Heart left ventricle (tissue), 16 donors: ENCODE data around the gene PRPF18. TPM values are rescaled to one million over a fixed set of nuclear protein-coding genes. Genes with fewer than 3 reads are reported as not detected.
A peak's percentile ranks its signal among the peaks of the same experiment; 100 is the strongest.

Experiments
- ATAC-seq, 4 donors: fragments of 200-7000 bp; cut with Tn5 transposase; one replicate each; pipeline ENCODE4 v1.9.1; 2020 to 2022; ENCODE audit warnings: moderate library complexity in 4 of 4, mild to moderate bottlenecking in 3 of 4, moderate number of reproducible peaks in 1 of 4
- DNase-seq, 5 donors: peaks; one replicate each; pipeline ENCODE4 v3.0.0-alpha.2; 2020
- H3K27ac ChIP-seq, 12 donors: fragments of 200-600 bp; sonication (generic) in 4 of 12; one replicate each; pipeline versions ENCODE4 v1.5.0 to v1.8.0; 2016 to 2022; ENCODE audit warnings: mild to moderate bottlenecking in 2 of 12
- H3K27me3 ChIP-seq, 9 donors: fragments of 200-600 bp; sonication (generic) in 2 of 9; one replicate each; pipeline versions ENCODE4 v1.5.1 to v1.8.0; 2016 to 2022; ENCODE audit warnings: mild to moderate bottlenecking in 3 of 9
- H3K36me3 ChIP-seq, 9 donors: fragments of 200-600 bp; sonication (generic) in 2 of 9; one replicate each; pipeline versions ENCODE4 v1.5.0 to v1.8.0; 2018 to 2022; ENCODE audit warnings: mild to moderate bottlenecking in 2 of 9
- H3K4me1 ChIP-seq, 12 donors: fragments of 200-600 bp; sonication (generic) in 4 of 12; one replicate each; pipeline versions ENCODE4 v1.5.0 to v1.8.0; 2016 to 2022; ENCODE audit warnings: mild to moderate bottlenecking in 3 of 12
- H3K4me3 ChIP-seq, 12 donors: fragments of 200-600 bp; sonication (generic) in 4 of 12; one replicate each; pipeline versions ENCODE4 v1.5.0 to v1.8.0; 2017 to 2022; ENCODE audit warnings: mild to moderate bottlenecking in 9 of 12, moderate library complexity in 4 of 12
- H3K9me3 ChIP-seq, 12 donors: fragments of 200-600 bp; sonication (generic) in 4 of 12; one replicate each; pipeline versions ENCODE4 v1.5.0 to v1.8.0; 2016 to 2022; ENCODE audit warnings: mild to moderate bottlenecking in 1 of 12
- POLR2A ChIP-seq, 2 donors: fragments of 450-650 bp; IDR thresholded peaks; one replicate each; pipeline ENCODE4 v1.6.1; 2017; ENCODE audit warnings: antibody characterized with exemption in 2 of 2, mild to moderate bottlenecking in 2 of 2, moderate library complexity in 2 of 2
- WGBS, 4 donors: extraction: QIAGEN DNeasy Blood & Tissue Kit in 2 of 4; methylation state at CpG; one replicate each; pipeline versions ENCODE4 v1.1.5 to v1.1.7; 2013 to 2018; 5-methylcytosine and 5-hydroxymethylcytosine counted together
- intact Hi-C, 10 donors: fragments of 100-400 bp; cut with DNase I; formaldehyde crosslinking; loops; one replicate each; pipeline versions ENCODE4 v1.11.1 to v1.14.2; 2022
- polyA plus RNA-seq, 2 donors: library from polyadenylated mRNA; stranded (reverse); fragments of 200-250 nt; gene quantifications; one replicate each; pipeline ENCODE4 v1.2.3, GENCODE V29; 2013
- total RNA-seq, 9 donors: library from RNA; depleted of rRNA in 2 of 9; stranded (reverse); fragments of >200 nt in 2 of 9; fragmentation: NEBNext Ultra II Directional in 3 of 9; extraction: Animal tissue kit (Norgen Biotek cat#: 25700) in 3 of 9; gene quantifications; one replicate each; pipeline versions ENCODE4 v1.1.0 to v1.2.4, GENCODE V29; 2016 to 2023
- TF ChIP-seq, protein P1 (sequence below), 12 donors: fragments of 200-600 bp; sonication (generic) in 4 of 12; IDR thresholded peaks; one replicate each; pipeline versions ENCODE4 v1.5.0 to v1.8.0; 2018 to 2022; ENCODE audit warnings: antibody characterized with exemption in 12 of 12, mild to moderate bottlenecking in 5 of 12
- donor health status: ischemic (EF 13 %, LVEDD 7.1; RV severe dilation, severe dysfunction).
- donor health status: healthy with polysubstance abuse.
- donor health status: DM: no; HTN: yes; CAD: no.
- donor health status: DM: no; HTN: no; CAD: no.
- donor health status: ischemic (EF 25% LVEDD 6.9; RV normal size, moderate dysfunction).
- donor health status: ischemic (EF 25% LVEDD 5.7; RV mildly dilated, moderate dysfunction).
- donor health status: healthy.
- donor health status: DM: yes; HTN: yes; CAD: no.
- donor health status: ischemic (EF 35%, LVEDD 5.7; RV mildly dilated, moderate dysfunction).
- donor health status: nonischemic (EF 11% LVEDD 7.7; RV severe dilation, severe dysfunction).
- donor health status: DM: yes; HTN: yes; CAD: no.
- donor health status: PGD.
- donor health status: ischemic (EF 29% LVEDD 5.4; RV normal size, mild dysfunction).
- donor health status: nonischemic (EF 23%, LVEDD 6.1; RV moderate dilation, normal function).

The PRPF18 gene
- total and polyA plus RNA-seq, 11 donors, result 8.9 to 19.1 (median 14.7) TPM

DNA sequence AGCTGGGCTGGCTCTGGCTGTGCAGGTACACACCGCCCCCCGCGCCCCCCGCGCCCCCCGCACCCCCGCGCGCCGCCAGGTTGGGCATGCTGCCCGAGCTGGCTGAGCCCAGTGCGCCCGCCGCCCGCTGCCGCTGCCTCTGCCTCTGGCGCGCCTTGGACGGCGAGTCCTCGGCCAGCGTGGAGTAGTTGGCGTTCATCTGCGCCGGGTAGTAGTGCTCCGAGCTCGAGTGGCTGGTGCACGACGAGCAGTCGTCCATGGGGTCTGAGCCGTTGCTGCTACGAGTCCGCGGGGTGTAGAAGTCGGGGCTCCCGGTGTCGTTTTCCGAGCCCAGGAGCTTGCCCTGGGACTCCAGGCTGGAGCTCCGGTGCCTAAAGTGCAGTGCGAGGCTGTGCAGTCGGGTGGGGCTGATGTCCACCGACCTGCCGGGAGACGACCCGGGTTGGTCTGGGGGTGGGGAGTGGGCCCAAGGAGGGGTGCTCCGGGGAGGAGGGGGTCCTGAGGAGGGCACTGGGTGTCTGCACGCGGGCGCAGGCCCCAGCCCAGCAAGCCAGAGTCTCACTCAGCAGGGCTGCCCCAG, 70.4 kb downstream of the PRPF18 start:
- Histone ChIP-seq H3K27me3 (no peaks in the 10 kb centered on the region), H3K27ac (no peak overlapping the region), H3K36me3 (peaks cover 0 to 95% (median 82%) of the 10 kb centered on the region in 9 donors), H3K4me1 (peaks cover 0 to 28% (median 22%) of the 10 kb centered on the region in 12 donors), H3K9me3 (no peaks in the 10 kb centered on the region), H3K4me3 (no peak overlapping the region)
- TF ChIP-seq, protein P1, sequence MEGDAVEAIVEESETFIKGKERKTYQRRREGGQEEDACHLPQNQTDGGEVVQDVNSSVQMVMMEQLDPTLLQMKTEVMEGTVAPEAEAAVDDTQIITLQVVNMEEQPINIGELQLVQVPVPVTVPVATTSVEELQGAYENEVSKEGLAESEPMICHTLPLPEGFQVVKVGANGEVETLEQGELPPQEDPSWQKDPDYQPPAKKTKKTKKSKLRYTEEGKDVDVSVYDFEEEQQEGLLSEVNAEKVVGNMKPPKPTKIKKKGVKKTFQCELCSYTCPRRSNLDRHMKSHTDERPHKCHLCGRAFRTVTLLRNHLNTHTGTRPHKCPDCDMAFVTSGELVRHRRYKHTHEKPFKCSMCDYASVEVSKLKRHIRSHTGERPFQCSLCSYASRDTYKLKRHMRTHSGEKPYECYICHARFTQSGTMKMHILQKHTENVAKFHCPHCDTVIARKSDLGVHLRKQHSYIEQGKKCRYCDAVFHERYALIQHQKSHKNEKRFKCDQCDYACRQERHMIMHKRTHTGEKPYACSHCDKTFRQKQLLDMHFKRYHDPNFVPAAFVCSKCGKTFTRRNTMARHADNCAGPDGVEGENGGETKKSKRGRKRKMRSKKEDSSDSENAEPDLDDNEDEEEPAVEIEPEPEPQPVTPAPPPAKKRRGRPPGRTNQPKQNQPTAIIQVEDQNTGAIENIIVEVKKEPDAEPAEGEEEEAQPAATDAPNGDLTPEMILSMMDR (IDR thresholded peaks at IDR 0.05), result no peak
- no peak for TF ChIP-seq POLR2A (IDR thresholded peaks at IDR 0.05)
- DNase-seq (no peak), ATAC-seq (no peak)
- intact Hi-C loops, result loop anchor here in 1 of 10 donors (10.0 kb wide), 1 partner anchor 438 kb away; no protein-coding TSS in a partner anchor
- 88 to 94% (median 91%) methylated on average over 9 to 49 of the region's 49 CpGs for WGBS, 4 donors

DNA sequence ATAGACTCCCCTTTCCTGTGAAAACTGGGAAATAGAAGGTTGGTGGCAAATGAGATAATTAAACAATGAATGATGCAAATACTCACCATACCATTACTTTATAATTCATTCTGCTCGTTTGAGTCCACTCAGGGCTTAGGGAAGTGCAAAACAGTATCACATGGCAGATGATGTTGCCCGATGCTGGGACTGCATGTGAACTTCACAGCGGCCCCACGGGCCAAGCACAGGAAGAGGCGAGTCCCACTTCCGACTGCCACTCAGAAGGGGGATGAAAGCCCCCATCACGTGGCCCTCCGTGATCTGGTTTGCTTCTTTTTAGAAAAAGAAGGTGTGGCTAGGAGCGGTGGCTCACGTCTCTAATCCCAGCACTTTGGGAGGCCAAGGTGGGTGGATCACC, 71.5 kb downstream of the PRPF18 start:
- Histone ChIP-seq H3K27ac (peak overlapping the region in 1 of 12 donors; percentile 67), H3K27me3 (no peaks in the 10 kb centered on the region), H3K4me1 (peaks cover 0 to 28% (median 22%) of the 10 kb centered on the region in 12 donors), H3K9me3 (no peaks in the 10 kb centered on the region), H3K4me3 (no peak overlapping the region), H3K36me3 (peaks cover 0 to 95% (median 82%) of the 10 kb centered on the region in 9 donors)
- WGBS, 4 donors, result 70 to 79% (median 72%) methylated on average over 10 of the region's 10 CpGs
- no peak for ATAC-seq
- DNase-seq, result no peak
- intact Hi-C loops, result loop anchor here in 1 of 10 donors (10.0 kb wide), 1 partner anchor 437 kb away; no protein-coding TSS in a partner anchor
- TF ChIP-seq, protein P1 (IDR thresholded peaks at IDR 0.05), result no peak
- no peak for TF ChIP-seq POLR2A (IDR thresholded peaks at IDR 0.05)

DNA sequence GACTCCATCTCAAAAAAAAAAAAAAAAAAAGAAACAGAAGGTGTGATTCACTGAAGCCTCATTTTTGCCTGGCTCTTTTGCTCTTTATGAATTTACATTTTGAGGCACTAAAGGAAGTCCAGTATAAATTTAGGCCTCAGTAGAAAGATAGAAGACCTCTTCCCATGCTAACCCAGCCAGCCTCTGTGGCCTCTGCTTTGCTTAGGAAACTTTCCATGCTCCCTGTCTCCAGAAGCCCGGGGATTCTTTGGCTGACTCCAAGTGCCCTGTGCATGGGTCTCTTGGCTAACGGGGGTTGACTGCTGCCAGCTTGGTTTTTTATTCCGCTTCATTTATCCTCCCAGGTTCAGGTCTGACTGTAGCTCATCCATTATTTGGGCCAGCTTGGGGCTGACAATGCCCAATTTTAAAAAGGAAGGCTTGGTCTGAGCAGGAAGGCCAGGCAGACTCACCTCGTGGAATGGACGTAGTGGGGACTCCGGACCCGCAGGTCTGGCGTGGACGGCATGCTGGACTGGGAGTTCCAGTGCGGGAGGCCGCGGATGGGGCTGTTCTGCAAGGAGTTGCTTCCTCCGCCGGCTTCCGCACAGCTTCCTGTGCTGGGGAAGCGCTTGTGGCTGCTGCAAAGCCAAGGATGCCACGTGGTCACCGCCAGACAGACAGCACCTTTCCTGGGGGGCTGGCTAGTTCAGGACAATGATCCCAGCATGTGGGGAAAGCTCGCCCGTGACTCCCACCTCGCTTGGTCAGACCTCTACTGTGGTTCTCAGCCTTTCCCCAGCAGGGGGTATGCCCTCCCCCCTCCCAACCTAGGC, 72.3 kb downstream of the PRPF18 start:
- Histone ChIP-seq H3K4me1 (peaks cover 0 to 28% (median 22%) of the 10 kb centered on the region in 12 donors), H3K27ac (peak overlapping the region; percentile 19 to 76 (median 49)), H3K4me3 (no peak overlapping the region), H3K27me3 (no peaks in the 10 kb centered on the region), H3K9me3 (no peaks in the 10 kb centered on the region), H3K36me3 (peaks cover 0 to 95% (median 82%) of the 10 kb centered on the region in 9 donors)
- ATAC-seq (peak; percentile 34 to 72 (median 45)), DNase-seq (peak; percentile 63 to 80 (median 72))
- WGBS, 4 donors, result 39 to 50% (median 48%) methylated on average over 20 to 21 of the region's 21 CpGs
- intact Hi-C loops, result loop anchor here in 2 of 10 donors (1.0 to 10.0 kb wide), 2 partner anchors 117 to 436 kb away; no protein-coding TSS in a partner anchor
- TF ChIP-seq, protein P1 (IDR thresholded peaks at IDR 0.05), result no peak
- TF ChIP-seq POLR2A (IDR thresholded peaks at IDR 0.05), result no peak
